ENCODE data around the gene DNAH1.

Gene DNAH1

DNA sequence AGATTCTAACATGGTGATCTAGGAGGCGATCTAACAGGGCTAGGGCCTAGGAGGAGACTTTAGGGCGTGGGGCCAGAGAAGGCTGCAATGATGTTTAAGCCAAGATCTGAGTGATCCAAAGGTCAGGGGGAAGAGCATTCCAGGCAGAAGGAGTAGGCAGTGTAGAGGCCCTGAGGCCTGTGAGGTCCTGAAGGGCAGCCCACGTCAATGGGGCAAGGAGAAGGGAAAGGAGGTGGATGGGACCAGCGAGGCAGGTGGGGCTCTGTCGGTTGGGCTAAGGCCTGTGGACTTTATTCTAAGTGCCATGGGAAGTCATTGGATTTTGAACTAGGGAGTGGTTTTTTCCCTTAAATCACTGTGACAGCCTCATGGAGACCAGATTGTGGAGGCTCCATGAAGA is 10.2 kb upstream of the DNAH1 start:
- no peak for DNase-seq (ENCODE audit: low read depth)
- TF ChIP-seq, protein P1, sequence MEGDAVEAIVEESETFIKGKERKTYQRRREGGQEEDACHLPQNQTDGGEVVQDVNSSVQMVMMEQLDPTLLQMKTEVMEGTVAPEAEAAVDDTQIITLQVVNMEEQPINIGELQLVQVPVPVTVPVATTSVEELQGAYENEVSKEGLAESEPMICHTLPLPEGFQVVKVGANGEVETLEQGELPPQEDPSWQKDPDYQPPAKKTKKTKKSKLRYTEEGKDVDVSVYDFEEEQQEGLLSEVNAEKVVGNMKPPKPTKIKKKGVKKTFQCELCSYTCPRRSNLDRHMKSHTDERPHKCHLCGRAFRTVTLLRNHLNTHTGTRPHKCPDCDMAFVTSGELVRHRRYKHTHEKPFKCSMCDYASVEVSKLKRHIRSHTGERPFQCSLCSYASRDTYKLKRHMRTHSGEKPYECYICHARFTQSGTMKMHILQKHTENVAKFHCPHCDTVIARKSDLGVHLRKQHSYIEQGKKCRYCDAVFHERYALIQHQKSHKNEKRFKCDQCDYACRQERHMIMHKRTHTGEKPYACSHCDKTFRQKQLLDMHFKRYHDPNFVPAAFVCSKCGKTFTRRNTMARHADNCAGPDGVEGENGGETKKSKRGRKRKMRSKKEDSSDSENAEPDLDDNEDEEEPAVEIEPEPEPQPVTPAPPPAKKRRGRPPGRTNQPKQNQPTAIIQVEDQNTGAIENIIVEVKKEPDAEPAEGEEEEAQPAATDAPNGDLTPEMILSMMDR (conservative IDR thresholded peaks at IDR 0.05; ENCODE audit: low read length), result no peak
- H3K4me3 ChIP-seq (ENCODE audit: low read length), result no peak overlapping the region

- TF ChIP-seq, protein P1 (conservative IDR thresholded peaks at IDR 0.05; ENCODE audit: low read length), result no peak
- no peak for DNase-seq (ENCODE audit: low read depth)
- no peak overlapping the region for H3K4me3 ChIP-seq (ENCODE audit: low read length)
These were observed 9.1 kb upstream of the DNAH1 start for GRCh38 chr3:52306978-52307377.

GRCh38 chr3:52308308-52308707 is 7.8 kb upstream of the DNAH1 start:
- TF ChIP-seq, protein P1 (conservative IDR thresholded peaks at IDR 0.05; ENCODE audit: low read length), result no peak
- no peak overlapping the region for H3K4me3 ChIP-seq (ENCODE audit: low read length)
- DNase-seq (ENCODE audit: low read depth), result no peak

GRCh38 chr3:52310861-52311575 is 5.1 kb upstream of the DNAH1 start:
- no peak for DNase-seq (ENCODE audit: low read depth)
- H3K4me3 ChIP-seq (ENCODE audit: low read length), result no peak overlapping the region
- TF ChIP-seq, protein P1 (conservative IDR thresholded peaks at IDR 0.05; ENCODE audit: low read length), result no peak

- DNase-seq (ENCODE audit: low read depth), result no peak
- no peak overlapping the region for H3K4me3 ChIP-seq (ENCODE audit: low read length)
- TF ChIP-seq, protein P1 (conservative IDR thresholded peaks at IDR 0.05; ENCODE audit: low read length), result no peak
These were observed 4.5 kb upstream of the DNAH1 start for GRCh38 chr3:52311576-52312119.

DNA sequence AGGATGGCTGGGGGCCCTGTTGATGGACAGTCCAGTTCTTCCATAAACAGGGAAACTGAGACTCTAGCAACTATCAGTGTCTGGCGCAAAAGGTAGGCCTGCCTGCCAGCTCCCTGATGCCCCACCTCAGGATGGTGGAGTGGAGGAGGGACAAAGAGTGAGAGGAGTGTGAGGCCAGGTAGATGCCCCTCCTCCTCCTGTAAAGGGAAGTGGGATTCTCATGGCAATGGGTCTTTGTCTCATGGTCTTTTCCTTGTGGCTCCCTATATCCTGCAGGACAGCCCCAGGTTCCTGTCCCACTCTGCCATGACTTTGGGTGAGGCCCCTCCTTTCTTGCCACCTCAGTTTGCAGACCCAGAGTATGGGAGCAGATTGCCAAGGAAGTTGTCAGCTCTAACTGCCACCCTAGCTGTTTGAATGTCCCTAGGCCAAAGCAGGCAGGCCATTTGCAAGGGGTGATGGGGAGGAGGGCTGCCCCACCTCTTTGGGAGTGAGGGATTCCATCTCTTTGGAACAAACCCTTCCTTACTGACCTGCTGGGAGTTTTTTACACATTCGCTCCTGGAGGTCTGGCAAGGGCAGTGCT is 2.8 kb upstream of the DNAH1 start:
- no peak for DNase-seq (ENCODE audit: low read depth)
- TF ChIP-seq, protein P1 (conservative IDR thresholded peaks at IDR 0.05; ENCODE audit: low read length), result no peak
- no peak overlapping the region for H3K4me3 ChIP-seq (ENCODE audit: low read length)

DNA sequence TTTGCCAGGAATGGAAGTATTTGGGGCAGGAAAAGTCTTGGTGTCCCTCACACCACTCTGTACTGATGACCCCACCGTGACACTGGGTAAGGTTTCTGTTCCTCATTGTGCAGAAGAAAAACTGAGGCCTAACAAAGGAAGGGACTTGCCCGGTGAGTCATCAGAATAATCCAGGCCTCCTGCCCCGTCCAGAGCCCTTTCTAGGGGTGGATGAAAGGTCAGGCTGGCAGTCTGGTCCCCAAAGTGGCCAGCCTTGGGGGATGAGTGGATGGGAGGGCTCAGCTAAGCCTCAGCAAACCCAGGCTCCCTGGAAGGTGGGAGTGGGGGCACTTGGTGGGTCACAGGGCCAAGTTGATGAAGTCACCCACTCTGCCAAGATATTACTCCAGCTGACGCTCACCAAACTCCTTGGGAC is 2.3 kb upstream of the DNAH1 start:
- H3K4me3 ChIP-seq (ENCODE audit: low read length), result no peak overlapping the region
- peak; percentile 14 for DNase-seq (ENCODE audit: low read depth)
- TF ChIP-seq, protein P1 (conservative IDR thresholded peaks at IDR 0.05; ENCODE audit: low read length), result no peak
